Smooth muscle cell (in vitro differentiated cells): Measurements from ENCODE around the gene ZNF787. TPM values are rescaled to one million over a fixed set of nuclear protein-coding genes. Genes with fewer than 3 reads are reported as not detected.

ENCODE experiments used
- DNase-seq: peaks from one replicate; lab custom pipeline; 2025; ENCODE audit not compliant: unreplicated experiment; lab: John Stamatoyannopoulos, UW
- H2AFZ ChIP-seq: fragments of 200-600 bp; sonication (generic); 2 replicates; pipeline ENCODE4 v1.6.0; 2016; ENCODE audit warnings: antibody characterized with exemption, low read depth, mild to moderate bottlenecking
- H3F3A ChIP-seq: fragments of 200-600 bp; sonication (generic); 2 replicates; pipeline ENCODE4 v1.6.0; 2017; ENCODE audit warnings: antibody characterized with exemption, low read depth
- H3K27ac ChIP-seq: fragments of 200-600 bp; sonication (generic); 2 replicates; pipeline ENCODE4 v1.5.1; 2016; ENCODE audit warnings: low read depth, mild to moderate bottlenecking
- H3K27me3 ChIP-seq: fragments of 200-600 bp; sonication (generic); 2 replicates; pipeline ENCODE4 v1.6.1; 2016; ENCODE audit warnings: low read depth, mild to moderate bottlenecking
- H3K36me3 ChIP-seq: fragments of 200-600 bp; sonication (generic); 2 replicates; pipeline ENCODE4 v1.5.1; 2016; ENCODE audit warnings: low read depth
- H3K4me1 ChIP-seq: fragments of 200-600 bp; sonication (generic); 2 replicates; pipeline ENCODE4 v1.5.1; 2016; ENCODE audit warnings: low read depth
- H3K4me2 ChIP-seq: fragments of 200-600 bp; sonication (generic); 2 replicates; pipeline ENCODE4 v1.6.0; 2016; ENCODE audit warnings: mild to moderate bottlenecking
- H3K4me3 ChIP-seq: fragments of 200-600 bp; sonication (generic); 2 replicates; pipeline ENCODE4 v1.5.1; 2016; ENCODE audit warnings: mild to moderate bottlenecking
- H3K79me2 ChIP-seq: fragments of 200-600 bp; sonication (generic); 2 replicates; pipeline ENCODE4 v1.6.0; 2016; ENCODE audit warnings: low read depth, mild to moderate bottlenecking
- H3K9ac ChIP-seq: fragments of 200-600 bp; sonication (generic); 2 replicates; pipeline ENCODE4 v1.6.0; 2016; ENCODE audit warnings: low read depth
- H3K9me3 ChIP-seq: fragments of 200-600 bp; sonication (generic); replicated peaks from 2 replicates; pipeline ENCODE4 v1.5.1; 2016; ENCODE audit warnings: low read depth
- H4K20me1 ChIP-seq: fragments of 200-600 bp; sonication (generic); 2 replicates; pipeline ENCODE4 v1.6.0; 2016; ENCODE audit warnings: low read depth
- CTCF ChIP-seq: fragments of 200-600 bp; sonication (generic); IDR thresholded peaks from 2 replicates; pipeline ENCODE4 v1.5.1; 2017; ENCODE audit warnings: borderline replicate concordance, mild to moderate bottlenecking, antibody characterized with exemption; ENCODE audit not compliant: insufficient read depth, poor library complexity, severe bottlenecking
- WGBS: methylation state at CpG from one replicate; pipeline ENCODE4 v1.1.7; 2016; ENCODE audit warnings: low lambda C conversion rate; 5-methylcytosine and 5-hydroxymethylcytosine counted together
- polyA plus RNA-seq: library from polyadenylated mRNA; unstranded; fragments of >200 nt; fragmentation: Nextera tagmentation; extraction: Ambion mirVana; gene quantifications from 2 replicates; pipeline ENCODE4 v1.2.1, GENCODE V29; 2016
- total RNA-seq: library from RNA; depleted of rRNA; stranded (reverse); fragments of >200 nt; gene quantifications from 2 replicates; pipeline ENCODE4 v1.2.3, GENCODE V29; 2014

ZNF787 gene
- total and polyA plus RNA-seq, 2 experiments from 2014 or later: 10.0 to 20.3 TPM

DNA sequence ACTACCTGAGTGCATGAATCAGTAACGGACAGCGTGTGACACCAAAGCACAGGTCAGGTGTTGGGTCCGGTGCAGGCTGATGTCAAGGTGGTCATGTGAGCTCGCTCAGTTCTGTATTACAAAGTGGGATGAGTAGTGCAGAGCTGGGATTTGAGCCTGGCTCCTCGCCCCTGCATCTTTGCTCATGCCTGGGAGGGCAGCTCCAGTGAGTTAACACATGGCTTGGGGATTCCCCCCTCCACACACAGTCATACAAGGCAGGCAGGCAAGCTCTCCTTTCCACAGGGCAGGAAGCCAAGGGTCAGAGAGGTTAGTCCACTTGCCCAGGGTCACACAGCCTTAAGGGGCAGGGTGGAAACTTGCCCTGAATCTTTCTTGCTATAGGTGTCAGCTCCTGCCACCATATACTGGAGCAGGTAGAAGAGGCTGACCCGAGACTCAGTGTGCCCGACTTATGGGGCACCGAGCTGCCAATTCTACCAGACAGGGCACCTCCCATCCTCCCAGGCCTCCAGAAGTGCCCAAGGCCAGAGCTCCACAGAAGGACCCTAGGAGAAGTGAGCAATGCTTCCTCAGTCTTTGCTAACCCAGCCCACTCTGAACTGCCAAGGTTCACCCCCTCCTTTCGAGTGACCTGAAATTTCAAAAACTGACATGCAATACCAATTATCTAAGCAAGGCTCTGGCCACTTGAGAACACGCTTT, 35.4 kb downstream of the ZNF787 start:
- Histone ChIP-seq H2AFZ (no peak overlapping the region), H3K27ac (no peak overlapping the region), H3K9me3 (no peaks in the 10 kb centered on the region), H3F3A (no peaks in the 10 kb centered on the region), H3K4me2 (no peak overlapping the region), H3K4me1 (no peaks in the 10 kb centered on the region), H3K4me3 (no peak overlapping the region), H3K79me2 (peaks cover 3% of the 10 kb centered on the region), H3K9ac (no peak overlapping the region), H3K36me3 (no peaks in the 10 kb centered on the region), H4K20me1 (peaks cover 68% of the 10 kb centered on the region), H3K27me3 (no peaks in the 10 kb centered on the region)
- WGBS: 91% methylated on average over 10 of the region's 10 CpGs
- no peak for DNase-seq
- TF ChIP-seq CTCF: no peak

GRCh38 chr19:56084835-56085536, 36.1 kb downstream of the ZNF787 start:
- Histone ChIP-seq H3K9ac (no peak overlapping the region), H3K27me3 (no peaks in the 10 kb centered on the region), H3K4me3 (no peak overlapping the region), H2AFZ (no peak overlapping the region), H3F3A (no peaks in the 10 kb centered on the region), H3K9me3 (no peaks in the 10 kb centered on the region), H3K79me2 (no peaks in the 10 kb centered on the region), H3K27ac (no peak overlapping the region), H3K4me2 (no peak overlapping the region), H4K20me1 (peaks cover 61% of the 10 kb centered on the region), H3K36me3 (no peaks in the 10 kb centered on the region), H3K4me1 (no peaks in the 10 kb centered on the region)
- WGBS: 85% methylated on average over 18 of the region's 18 CpGs
- TF ChIP-seq CTCF: no peak
- DNase-seq: no peak

- no peak overlapping the region for H3K27ac ChIP-seq
Observed at GRCh38 chr19:56083668-56084067, 37.4 kb downstream of the ZNF787 start.

More at GRCh38 chr19:56083668-56084067, 37.4 kb downstream of the ZNF787 start:
- Histone ChIP-seq H3K79me2 (no peaks in the 10 kb centered on the region), H3K9ac (no peak overlapping the region), H4K20me1 (peaks cover 48% of the 10 kb centered on the region), H3K36me3 (no peaks in the 10 kb centered on the region), H2AFZ (no peak overlapping the region), H3F3A (no peaks in the 10 kb centered on the region), H3K9me3 (no peaks in the 10 kb centered on the region), H3K4me1 (no peaks in the 10 kb centered on the region), H3K27me3 (no peaks in the 10 kb centered on the region), H3K4me3 (no peak overlapping the region), H3K4me2 (no peak overlapping the region)
- WGBS: 78% methylated on average over 9 of the region's 9 CpGs
- DNase-seq: no peak
- TF ChIP-seq CTCF: no peak
